Measurements from ENCODE around the gene HGFAC.

The HGFAC gene

DNA sequence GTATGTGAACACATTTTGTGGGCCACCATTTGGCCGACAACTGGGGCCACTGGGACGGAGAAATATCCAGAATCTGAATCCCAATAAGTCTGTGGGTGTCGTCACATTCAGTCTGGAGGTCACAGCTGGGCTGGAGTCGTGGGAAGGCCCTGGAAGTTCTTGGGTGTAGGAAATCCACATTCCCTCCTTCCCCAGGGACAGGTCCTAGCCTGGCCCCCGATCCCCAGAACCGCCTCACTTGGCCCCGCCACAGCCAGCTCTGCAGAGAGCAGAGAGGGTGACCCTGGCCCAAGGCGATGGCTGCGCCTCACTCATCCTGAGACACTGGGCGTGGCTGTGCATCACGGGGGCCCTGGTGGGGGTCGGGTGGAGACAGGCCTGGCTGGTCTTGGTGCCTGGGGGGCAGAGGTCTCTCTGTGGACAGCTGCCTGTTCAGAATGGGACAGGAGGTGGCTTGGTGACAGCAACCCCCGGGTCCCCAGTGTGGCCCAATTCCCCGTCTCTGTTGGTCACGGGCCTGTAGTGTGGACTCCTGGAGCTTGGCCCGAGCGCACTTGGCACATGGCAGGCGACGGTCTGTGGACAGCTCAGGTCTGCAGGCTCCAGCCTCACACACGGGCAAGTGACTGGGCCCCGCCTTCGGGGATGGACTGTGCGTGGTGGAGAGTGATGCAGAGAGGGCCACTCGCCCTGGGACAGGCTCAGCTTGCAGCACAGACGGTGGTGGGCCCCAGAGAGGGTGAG lies 37.8 kb downstream of the HGFAC start:
- intact Hi-C loops (cut with micrococcal nuclease): loop anchor here (5.0 kb wide), 1 partner anchor 372 kb away; no protein-coding TSS in a partner anchor
- Mint-ChIP-seq H3K4me1 (ENCODE audit: low read depth) (no peaks in the 10 kb centered on the region), H3K4me3 (no peak overlapping the region), H3K36me3 (ENCODE audit: low read depth) (no peaks in the 10 kb centered on the region), H3K9me3 (no peaks in the 10 kb centered on the region), H3K27ac (no peak overlapping the region), H3K27me3 (peaks cover 54% of the 10 kb centered on the region)

DNA sequence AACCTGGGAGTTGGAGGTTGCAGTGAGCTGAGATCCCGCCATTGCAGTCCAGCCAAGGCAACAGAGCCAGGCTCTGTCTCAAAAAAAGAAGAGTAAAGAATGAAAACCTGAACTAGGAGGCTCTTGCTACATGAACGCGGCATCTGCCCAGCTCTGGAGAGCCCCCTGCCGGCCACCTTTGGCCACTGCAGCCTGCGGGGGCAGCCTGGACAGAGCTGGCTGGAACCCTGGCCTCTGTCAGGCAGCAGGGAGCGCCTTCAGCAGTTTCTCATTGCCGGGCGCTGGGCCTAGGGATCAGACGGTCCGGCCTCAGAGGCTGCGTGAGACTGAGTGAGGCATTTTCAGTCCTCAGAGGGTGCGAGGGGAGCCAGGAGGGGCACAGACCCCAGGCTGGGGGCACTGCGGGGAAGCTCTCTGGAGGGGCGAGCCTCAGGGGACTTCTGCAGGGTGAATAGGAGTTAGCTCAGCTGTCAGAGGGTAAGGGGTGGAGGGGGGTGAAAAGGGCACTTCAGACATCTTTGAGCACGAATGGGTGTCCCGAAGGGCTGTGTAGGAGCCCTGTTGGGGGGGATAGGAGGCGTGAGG lies 38.9 kb downstream of the HGFAC start:
- peaks cover 63% of the 10 kb centered on the region for H3K27me3 Mint-ChIP-seq
- intact Hi-C loops (cut with micrococcal nuclease): loop anchor here (5.0 kb wide), 1 partner anchor 373 kb away; no protein-coding TSS in a partner anchor
- H3K27ac Mint-ChIP-seq: no peak overlapping the region
- no peaks in the 10 kb centered on the region for H3K36me3 Mint-ChIP-seq (ENCODE audit: low read depth)
- peaks cover 8% of the 10 kb centered on the region for H3K4me1 Mint-ChIP-seq (ENCODE audit: low read depth)
- H3K4me3 Mint-ChIP-seq: no peak overlapping the region
- H3K9me3 Mint-ChIP-seq: no peaks in the 10 kb centered on the region

DNA sequence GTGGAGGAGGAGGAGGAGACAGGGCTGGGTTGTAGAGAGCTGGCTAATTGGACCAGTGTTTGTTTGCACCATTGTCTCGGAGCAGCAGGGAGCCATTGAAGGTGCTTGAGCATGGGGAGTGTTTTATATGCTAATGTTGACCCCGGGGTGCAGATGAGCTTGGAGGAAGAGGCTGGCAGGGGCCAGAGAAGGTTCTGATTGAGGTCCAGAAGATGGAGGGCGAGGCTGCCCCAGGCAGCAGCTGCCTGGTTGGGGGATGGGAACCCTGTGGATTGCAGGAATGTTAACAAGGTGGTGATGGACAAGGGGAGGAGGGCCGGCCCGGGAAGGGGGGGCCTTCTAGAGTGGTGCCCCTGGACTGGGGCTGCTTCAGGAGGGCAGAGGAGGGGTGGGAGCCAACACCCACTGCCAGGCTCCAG lies 39.4 kb downstream of the HGFAC start:
- Mint-ChIP-seq H3K4me1 (ENCODE audit: low read depth) (peaks cover 8% of the 10 kb centered on the region), H3K9me3 (no peaks in the 10 kb centered on the region), H3K27me3 (peaks cover 67% of the 10 kb centered on the region), H3K36me3 (ENCODE audit: low read depth) (no peaks in the 10 kb centered on the region), H3K4me3 (no peak overlapping the region), H3K27ac (no peak overlapping the region)
- intact Hi-C loops (cut with micrococcal nuclease): loop anchor here (5.0 kb wide), 1 partner anchor 374 kb away; no protein-coding TSS in a partner anchor

DNA sequence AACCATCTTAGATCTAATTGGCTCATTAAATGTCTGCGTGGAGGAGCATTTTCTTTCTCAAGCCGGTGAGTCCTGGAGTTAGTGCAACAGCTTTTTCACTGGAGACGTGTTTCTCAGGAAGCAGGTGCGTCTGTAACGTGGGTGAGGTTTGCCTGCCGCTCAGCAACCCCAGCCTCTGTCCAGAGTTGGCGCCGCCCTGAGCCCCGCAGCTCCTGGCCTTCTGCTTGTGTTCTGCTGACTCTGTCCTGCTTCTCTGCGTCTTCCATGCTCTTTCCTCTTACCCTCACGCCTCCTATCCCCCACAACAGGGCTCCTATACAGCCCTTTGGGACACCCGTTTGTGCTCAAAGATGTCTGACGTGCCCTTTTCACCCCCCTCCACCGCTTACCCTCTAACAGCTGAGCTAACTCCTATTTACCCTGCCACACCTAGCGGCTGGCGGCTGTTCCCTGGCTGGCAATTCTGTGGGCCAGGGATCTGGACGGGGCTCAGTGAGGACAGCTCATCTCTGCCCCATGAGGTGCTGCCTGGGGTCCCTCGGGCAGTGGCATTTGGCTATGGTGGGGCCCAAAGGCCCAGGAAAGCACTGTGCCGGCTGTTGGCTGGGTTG lies 40.1 kb downstream of the HGFAC start:
- H3K4me1 Mint-ChIP-seq (ENCODE audit: low read depth): peaks cover 8% of the 10 kb centered on the region
- peaks cover 70% of the 10 kb centered on the region for H3K27me3 Mint-ChIP-seq
- H3K9me3 Mint-ChIP-seq: no peaks in the 10 kb centered on the region
- H3K4me3 Mint-ChIP-seq: no peak overlapping the region
- H3K36me3 Mint-ChIP-seq (ENCODE audit: low read depth): no peaks in the 10 kb centered on the region
- intact Hi-C loops (cut with micrococcal nuclease): loop anchor here (5.0 kb wide), 1 partner anchor 375 kb away; no protein-coding TSS in a partner anchor
- H3K27ac Mint-ChIP-seq: no peak overlapping the region

DNA sequence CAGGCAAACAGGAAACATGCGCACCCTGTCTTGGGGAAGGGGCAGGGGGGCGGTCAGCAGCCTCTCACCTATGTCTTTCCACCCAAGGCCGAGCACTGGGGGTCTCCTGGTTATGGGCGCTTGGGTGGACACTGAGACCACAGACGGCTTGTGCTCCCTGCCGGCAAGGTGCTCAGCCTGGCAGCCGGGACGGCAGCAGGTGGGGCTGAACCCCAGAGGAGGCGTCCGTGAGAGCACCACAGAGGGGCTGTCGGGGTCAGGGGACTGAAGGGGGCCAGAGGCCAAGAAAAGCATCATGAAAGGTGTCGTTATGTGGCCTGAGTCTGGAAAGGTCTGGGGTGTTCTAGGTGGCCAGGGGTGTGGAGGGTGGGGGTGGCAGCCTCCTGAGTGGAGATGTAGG lies 40.9 kb downstream of the HGFAC start:
- Mint-ChIP-seq H3K4me1 (ENCODE audit: low read depth) (peaks cover 8% of the 10 kb centered on the region), H3K27me3 (peaks cover 72% of the 10 kb centered on the region), H3K9me3 (no peaks in the 10 kb centered on the region), H3K36me3 (ENCODE audit: low read depth) (no peaks in the 10 kb centered on the region), H3K27ac (no peak overlapping the region), H3K4me3 (no peak overlapping the region)
- intact Hi-C loops (cut with micrococcal nuclease): loop anchor here (5.0 kb wide), 1 partner anchor 375 kb away; no protein-coding TSS in a partner anchor

DNA sequence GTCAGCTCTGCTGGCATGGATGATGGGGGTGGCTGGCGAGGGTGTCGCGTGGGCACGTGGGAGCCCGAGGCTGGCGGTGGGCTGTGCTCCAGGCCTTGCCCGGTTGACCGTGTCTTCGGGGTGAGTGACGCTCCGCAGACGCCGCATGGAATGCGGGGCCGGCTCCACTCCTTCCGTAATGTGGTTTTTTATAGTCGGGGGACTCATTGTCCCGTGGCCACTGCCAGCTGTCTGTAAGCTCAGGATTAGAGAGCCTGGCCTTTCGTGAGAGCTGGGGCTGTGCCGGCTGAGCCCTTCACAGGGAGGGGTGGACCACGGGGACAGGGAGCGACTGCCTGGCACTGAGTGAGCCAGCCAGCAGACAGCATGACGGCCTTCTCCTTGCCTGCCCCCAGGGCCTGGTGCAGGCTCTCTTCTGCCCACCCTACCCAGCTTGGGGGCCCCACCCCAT lies 41.7 kb downstream of the HGFAC start:
- H3K36me3 Mint-ChIP-seq (ENCODE audit: low read depth): no peaks in the 10 kb centered on the region
- no peaks in the 10 kb centered on the region for H3K9me3 Mint-ChIP-seq
- no peak overlapping the region for H3K27ac Mint-ChIP-seq
- H3K4me1 Mint-ChIP-seq (ENCODE audit: low read depth): peaks cover 8% of the 10 kb centered on the region
- peaks cover 72% of the 10 kb centered on the region for H3K27me3 Mint-ChIP-seq
- intact Hi-C loops (cut with micrococcal nuclease): loop anchor here (5.0 kb wide), 1 partner anchor 376 kb away; no protein-coding TSS in a partner anchor
- no peak overlapping the region for H3K4me3 Mint-ChIP-seq

DNA sequence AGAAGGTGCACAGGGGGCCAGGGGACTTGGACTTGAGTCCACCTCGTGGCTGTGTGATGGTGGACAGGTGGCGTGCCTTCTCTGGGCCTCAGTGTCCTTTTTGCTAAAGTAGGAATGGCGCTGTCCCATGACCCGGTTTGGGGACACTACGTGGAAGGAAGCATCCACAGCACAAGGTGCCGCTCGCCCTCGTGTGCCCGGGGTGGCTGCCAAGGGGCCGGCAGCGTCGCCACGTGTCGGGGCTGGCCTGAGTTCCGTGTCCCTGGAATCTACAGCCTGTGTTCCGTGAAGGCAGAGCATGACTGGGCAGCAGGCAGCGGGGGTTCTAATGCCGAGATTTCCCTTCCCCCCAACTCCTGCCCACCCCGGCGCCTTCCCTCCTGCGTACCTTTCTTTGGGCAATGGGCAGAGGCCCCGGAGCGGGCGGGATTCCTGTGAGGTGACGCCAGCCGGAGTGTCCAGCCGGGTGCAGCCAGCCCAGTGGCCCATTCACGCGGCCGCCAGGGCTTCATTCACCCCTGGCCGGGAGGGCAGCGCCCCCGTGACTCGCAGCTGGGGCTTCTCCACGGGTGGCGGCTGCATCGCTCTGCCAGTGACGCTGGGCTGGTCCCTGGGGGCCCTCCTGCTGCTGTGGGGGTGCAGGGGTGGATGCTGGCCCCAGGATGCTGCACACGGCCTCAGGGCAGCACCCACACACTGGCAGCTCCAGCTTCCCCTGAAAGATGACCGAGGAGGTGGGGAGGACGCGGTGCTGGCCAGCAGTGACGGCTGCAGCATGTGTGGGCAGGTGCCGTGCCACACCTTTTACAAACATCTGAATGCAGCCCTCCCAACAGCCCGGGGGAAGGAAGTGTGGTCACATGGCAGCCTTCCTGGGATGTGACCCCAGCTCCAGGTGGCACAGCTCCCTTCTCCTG lies 42.5 kb downstream of the HGFAC start:
- H3K4me1 Mint-ChIP-seq (ENCODE audit: low read depth): peaks cover 8% of the 10 kb centered on the region
- peaks cover 80% of the 10 kb centered on the region for H3K27me3 Mint-ChIP-seq
- no peaks in the 10 kb centered on the region for H3K9me3 Mint-ChIP-seq
- no peak overlapping the region for H3K27ac Mint-ChIP-seq
- no peaks in the 10 kb centered on the region for H3K36me3 Mint-ChIP-seq (ENCODE audit: low read depth)
- H3K4me3 Mint-ChIP-seq: no peak overlapping the region
- intact Hi-C loops (cut with micrococcal nuclease): loop anchor here (5.0 kb wide), 1 partner anchor 377 kb away; no protein-coding TSS in a partner anchor

DNA sequence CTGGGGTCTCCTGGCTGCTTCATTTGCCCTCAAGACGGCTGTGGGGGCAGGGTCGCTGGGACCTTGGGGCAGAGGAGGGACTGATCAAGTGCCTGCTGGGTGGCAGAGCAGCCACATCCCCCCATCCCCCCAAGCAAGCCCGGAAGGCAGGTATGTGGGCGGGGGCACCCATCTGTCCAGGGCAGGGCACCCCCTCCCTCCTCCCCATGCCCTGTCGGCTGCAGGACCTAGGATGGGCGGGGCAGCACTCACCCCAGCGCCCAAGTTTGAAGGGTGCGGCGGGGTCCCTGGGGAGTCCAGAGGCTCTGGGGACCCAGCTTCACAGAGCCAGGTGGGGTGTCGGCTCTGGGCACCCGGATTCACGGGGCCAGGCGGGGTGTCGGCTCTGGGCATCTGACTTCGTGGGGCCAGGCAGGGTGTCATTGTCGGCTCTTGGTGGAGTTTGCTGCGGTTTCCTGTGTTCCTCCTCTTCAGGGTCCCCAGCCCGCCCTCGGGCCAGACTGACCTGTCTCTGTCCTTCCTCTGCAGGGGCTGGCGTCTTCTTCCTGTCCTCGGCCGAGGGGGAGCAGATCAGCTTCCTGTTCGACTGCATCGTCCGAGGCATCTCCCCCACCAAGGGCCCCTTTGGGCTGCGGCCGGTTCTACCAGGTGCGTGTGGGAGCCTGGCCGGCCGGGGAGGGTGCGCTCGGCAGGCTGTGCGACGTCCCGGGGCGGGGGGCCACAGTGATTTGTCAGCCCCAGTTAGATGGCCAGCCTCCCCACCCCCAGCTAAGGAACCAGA lies 43.4 kb downstream of the HGFAC start:
- Mint-ChIP-seq H3K36me3 (ENCODE audit: low read depth) (no peaks in the 10 kb centered on the region), H3K27me3 (peaks cover 85% of the 10 kb centered on the region), H3K9me3 (no peaks in the 10 kb centered on the region), H3K27ac (no peak overlapping the region), H3K4me1 (ENCODE audit: low read depth) (peaks cover 8% of the 10 kb centered on the region), H3K4me3 (no peak overlapping the region)
- intact Hi-C loops (cut with micrococcal nuclease): no loop called here

DNA sequence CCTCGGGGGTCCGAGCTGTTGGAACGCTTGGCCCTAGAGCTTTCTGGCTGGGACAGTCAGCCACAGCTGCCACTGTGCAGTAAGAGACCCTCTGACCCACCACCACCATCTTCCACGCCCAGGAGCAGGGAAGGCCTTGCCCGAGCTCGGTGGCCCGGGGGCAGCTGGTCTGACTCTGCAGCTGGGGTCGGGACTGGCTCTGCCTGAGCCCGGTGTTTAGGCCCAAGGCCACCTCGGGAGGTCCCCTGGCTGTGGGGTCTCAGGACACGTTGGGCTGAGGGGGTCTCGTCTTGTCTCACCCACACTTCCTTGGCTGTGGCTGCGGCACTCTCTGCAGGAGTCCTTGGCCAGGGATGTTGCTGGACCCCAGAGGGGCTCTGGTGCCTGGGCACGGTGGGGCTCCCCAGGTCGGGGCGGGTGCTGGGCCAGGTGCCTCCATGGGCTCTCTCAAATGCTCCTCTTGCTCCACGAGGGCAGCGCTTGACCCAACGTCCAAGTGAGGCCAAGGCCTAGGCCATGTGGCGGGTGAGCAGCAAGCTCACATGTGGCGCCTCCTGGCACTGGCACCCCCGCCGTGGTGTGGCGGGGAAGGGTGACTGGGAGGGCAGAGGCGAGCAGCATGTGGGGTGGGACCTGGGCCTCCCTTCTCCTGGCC lies 44.2 kb downstream of the HGFAC start:
- Mint-ChIP-seq H3K4me3 (no peak overlapping the region), H3K27ac (no peak overlapping the region), H3K27me3 (peaks cover 88% of the 10 kb centered on the region), H3K4me1 (ENCODE audit: low read depth) (peaks cover 8% of the 10 kb centered on the region), H3K9me3 (no peaks in the 10 kb centered on the region), H3K36me3 (ENCODE audit: low read depth) (no peaks in the 10 kb centered on the region)
- intact Hi-C loops (cut with micrococcal nuclease): no loop called here

DNA sequence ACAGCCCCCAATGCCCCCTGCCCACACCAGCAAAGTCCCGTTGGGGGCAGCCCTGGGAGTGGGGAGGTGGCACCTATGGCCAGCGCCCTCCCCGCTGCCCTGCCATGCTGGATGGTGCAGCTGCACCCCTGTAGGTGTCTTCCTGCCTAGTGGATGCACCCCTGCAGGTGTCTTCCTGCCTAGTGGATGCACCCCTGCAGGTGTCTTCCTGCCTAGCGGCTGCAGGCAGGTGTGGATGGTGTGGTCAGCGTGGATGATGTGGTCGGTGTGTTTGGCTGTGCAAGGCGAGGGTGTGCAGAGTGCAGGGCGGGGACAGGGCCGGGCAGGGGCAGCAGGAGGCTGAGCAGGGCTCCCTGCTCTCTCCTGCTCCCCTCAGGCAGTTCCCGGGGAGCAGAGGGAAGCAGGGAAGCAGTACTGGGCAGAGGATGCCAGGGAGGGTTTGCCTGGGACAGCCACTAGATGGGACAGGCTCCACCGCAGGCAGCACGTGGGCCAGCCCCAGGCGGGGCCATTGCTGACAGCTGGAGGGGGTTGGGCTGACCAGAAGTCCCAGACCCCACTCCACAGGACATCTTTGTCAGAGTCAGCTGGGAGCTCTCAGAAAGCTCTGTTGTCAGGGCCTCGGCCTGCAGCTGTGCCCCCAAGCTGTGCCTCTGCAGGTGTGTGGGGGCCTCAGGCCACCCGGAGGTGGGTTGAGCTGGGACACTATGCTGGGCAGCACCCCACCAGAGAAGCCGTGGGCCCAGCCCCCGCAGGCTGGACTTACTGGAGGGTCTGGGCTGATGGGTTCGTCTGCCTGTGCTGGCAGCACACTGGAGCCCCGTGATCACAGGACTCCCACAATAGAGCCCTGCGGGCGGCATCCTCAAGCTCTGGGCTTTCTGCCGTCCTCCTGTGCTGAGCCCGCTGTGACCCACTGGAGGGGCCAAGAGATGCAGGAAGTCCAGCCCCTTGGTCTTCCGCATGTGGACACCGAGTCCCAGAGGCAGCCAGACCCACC lies 45.1 kb downstream of the HGFAC start:
- H3K4me3 Mint-ChIP-seq: no peak overlapping the region
- no peaks in the 10 kb centered on the region for H3K36me3 Mint-ChIP-seq (ENCODE audit: low read depth)
- no peaks in the 10 kb centered on the region for H3K9me3 Mint-ChIP-seq
- peaks cover 12% of the 10 kb centered on the region for H3K4me1 Mint-ChIP-seq (ENCODE audit: low read depth)
- intact Hi-C loops (cut with micrococcal nuclease): no loop called here
- H3K27me3 Mint-ChIP-seq: peaks cover 88% of the 10 kb centered on the region
- no peak overlapping the region for H3K27ac Mint-ChIP-seq

DNA sequence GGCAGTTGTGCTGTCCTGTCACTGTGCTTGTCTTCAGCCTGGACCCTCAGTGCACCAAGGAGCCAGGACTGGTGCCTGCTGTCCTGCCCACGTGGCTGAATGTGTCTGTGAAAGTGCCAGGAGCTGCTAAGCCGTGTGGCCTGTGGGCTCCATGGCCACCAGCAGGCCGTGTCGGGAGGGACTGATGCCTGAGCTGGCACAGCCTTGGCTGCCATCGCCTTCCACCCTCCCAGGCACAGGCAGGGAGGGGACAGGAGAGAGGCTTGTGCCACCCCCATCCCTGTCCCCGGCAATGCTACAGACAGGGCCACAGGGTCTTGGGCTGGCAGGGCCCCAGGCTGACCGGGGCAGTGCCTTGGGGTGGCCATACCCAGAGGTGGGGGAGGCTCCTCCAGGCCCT lies 46.1 kb downstream of the HGFAC start:
- no peak overlapping the region for H3K27ac Mint-ChIP-seq
- intact Hi-C loops (cut with micrococcal nuclease): no loop called here
- H3K4me3 Mint-ChIP-seq: no peak overlapping the region
- H3K4me1 Mint-ChIP-seq (ENCODE audit: low read depth): peaks cover 12% of the 10 kb centered on the region
- H3K36me3 Mint-ChIP-seq (ENCODE audit: low read depth): no peaks in the 10 kb centered on the region
- H3K9me3 Mint-ChIP-seq: no peaks in the 10 kb centered on the region
- H3K27me3 Mint-ChIP-seq: peaks cover 88% of the 10 kb centered on the region

DNA sequence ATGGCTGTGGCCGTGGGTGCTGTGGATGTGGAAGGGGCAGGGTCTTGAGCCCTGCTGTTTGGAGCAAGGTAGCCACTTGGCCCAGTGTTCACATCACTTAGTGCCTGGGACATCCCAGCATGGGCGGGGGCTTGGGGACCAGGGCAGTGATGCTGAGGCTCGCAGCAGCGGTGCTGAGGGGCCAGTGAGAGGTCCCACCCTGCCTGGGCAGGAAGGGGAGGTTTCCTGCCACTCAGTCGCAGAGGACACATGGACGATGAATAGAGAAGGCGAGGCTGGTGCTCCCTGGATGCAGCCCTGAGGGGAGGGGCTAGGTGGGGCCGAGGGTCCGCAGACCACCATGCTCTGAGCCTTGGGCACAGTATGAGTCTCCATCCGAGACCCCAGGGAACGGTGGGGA lies 47.1 kb downstream of the HGFAC start:
- Mint-ChIP-seq H3K36me3 (ENCODE audit: low read depth) (no peaks in the 10 kb centered on the region), H3K4me1 (ENCODE audit: low read depth) (peaks cover 12% of the 10 kb centered on the region), H3K9me3 (no peaks in the 10 kb centered on the region), H3K27me3 (peaks cover 88% of the 10 kb centered on the region), H3K27ac (no peak overlapping the region), H3K4me3 (no peak overlapping the region)
- intact Hi-C loops (cut with micrococcal nuclease): no loop called here

All from dendritic cell treated with granulocyte-macrophage colony-stimulating factor and Interleukin-4, amounts not matched to agents 40 ng/mL and 50 ng/mL, for 4 days (primary cell).